GM12874 (cell line): ENCODE measurements around the gene RARG.

Source experiments
- CTCF ChIP-seq: IDR thresholded peaks from 2 replicates; pipeline ENCODE4 v1.5.1; 2011; ENCODE audit warnings: low read depth, mild to moderate bottlenecking, control low read depth, low read length, moderate library complexity; ENCODE audit not compliant: insufficient read depth

RARG gene

DNA sequence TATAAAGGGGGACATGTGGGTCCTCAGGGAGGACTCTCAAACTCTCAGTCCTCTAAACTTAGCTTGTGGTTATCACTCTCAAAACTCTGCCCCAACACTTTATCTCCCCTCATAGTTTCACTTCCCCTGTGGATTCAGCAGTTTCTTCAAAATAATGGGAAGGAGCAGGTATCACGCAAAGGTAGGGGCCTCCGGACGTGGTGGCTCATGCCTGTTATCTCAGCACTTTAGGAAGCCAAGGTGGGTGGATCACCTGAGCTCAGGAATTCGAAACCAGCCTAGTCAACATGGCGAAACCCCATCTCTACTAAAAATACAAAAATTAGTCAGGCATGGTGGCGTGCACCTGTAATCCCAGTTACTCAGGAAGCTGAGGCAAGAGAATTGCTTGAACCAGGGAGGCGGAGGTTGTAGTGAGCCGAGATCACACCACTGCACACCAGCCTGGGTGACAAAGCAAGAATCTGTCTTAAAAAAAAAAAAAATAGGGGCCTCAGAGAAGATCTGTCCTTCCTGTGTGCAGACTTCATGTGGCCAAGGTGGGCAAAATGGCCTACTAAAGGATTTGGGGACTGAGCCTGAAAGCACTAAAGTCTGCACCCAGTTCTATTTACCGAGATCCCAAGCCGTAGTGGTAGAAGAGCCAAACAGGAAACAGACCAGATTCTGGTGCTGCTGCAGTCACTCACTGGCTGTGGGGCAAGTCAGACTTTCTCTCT, 31.4 kb downstream of the RARG start:
- no peak for TF ChIP-seq CTCF

GRCh38 chr12:53200107-53200457, 31.9 kb downstream of the RARG start:
- TF ChIP-seq CTCF, result no peak

- TF ChIP-seq CTCF, result no peak
These were observed 32.3 kb downstream of the RARG start for GRCh38 chr12:53199700-53200099.

DNA sequence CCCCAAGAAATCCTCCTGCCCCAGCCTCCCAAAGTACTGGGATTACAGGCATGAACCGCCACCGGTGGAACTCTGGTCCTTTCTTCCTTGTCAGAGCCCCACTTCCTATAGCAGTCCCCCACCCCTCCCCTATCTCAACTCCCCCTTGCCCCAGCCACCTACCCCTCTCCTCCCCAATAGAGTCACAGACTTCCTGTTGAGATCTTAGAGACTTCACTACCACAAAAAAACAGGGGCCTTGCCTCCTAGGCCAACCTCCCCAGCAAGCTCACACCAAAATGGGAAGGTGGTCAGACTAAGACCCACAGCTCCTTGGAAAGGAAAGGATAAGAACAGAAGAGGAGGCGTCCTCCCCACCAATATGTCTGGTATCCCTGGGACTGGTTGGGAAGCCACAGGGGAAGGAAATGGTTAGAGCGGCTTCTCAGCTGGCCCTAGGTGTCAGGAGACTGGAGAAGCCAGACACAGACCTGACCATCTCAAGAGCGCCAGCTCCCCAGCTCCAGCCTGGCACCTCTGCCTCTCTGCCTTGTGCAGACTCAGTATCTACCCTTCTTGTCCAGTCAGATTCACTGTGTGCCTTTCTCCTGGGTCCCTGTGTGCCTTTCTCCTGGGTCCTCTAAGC, 33.4 kb downstream of the RARG start:
- TF ChIP-seq CTCF, result no peak

DNA sequence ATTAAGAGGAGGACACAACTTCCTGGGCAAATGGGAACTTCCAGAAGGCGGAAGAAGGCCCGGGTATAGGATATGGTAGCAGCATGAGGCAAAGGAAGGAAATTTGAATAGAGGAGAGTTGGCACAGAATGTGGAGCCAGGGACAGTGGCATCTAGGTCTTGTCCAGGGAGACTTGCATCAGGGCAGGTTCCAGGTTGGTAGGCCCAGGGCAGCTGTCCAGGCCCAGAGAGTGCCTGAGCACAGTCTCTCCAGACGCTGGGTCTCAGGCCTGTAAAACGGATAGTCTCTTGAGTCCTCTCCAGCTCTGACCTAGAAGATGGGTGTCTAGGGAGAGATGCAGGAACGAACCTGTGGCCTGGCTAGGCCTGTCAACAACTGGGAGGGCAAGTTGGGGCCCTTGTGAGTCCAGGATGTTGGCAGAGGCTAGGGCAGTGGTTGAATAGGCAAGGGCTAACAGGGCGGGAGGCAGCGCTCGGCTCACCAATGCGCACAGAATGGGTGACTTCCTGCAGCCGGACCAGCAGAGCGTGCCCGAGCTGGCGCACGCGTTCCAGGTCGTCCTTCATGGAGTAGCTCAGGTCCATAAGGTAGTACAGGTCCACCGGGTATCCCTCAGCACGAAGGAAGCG, 34.9 kb downstream of the RARG start:
- no peak for TF ChIP-seq CTCF

DNA sequence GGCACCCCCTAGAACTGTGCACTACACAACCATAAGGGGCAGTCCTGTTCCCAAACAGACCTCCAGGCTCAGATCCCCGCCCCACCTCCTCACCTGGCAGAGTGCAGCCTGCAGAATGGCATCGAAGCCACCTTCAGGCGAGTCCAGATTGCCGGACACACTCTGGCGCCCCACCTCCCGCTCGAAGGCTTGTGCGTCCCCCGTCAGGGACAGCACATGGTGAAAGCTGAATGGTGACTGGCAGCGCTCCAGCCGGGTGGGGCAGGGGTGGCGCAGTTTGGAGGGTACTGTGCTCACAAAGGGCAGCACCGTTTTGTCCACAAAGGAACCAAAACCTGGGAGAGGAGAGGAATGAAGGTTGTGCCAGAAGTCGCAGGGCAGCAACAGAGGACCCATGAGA, 35.5 kb downstream of the RARG start:
- TF ChIP-seq CTCF, result no peak

- TF ChIP-seq CTCF, result no peak
These were observed 36.2 kb downstream of the RARG start for GRCh38 chr12:53195516-53196420.
